HEK293 (cell line): ENCODE measurements around the gene EXOSC2.

Experiments
- TRIM28 ChIP-seq: IDR thresholded peaks from 2 replicates; pipeline ENCODE4 v1.6.1; 2011; ENCODE audit warnings: low read length, control low read depth, borderline replicate concordance
- TSHZ1 ChIP-seq: fragments of 450-650 bp; formaldehyde crosslinking; IDR thresholded peaks from 2 replicates; pipeline ENCODE4 v1.5.1; 2016; ENCODE audit warnings: missing biosample characterization, missing genetic modification characterization, borderline replicate concordance
- ZNF311 ChIP-seq: fragments of 450-650 bp; formaldehyde crosslinking; IDR thresholded peaks from 2 replicates; pipeline ENCODE4 v1.5.1; 2017; ENCODE audit warnings: missing biosample characterization, missing genetic modification characterization, borderline replicate concordance
- ZNF639 ChIP-seq: fragments of 450-650 bp; formaldehyde crosslinking; IDR thresholded peaks from 2 replicates; pipeline ENCODE4 v1.5.1; 2016; ENCODE audit warnings: missing biosample characterization, missing genetic modification characterization

- TF ChIP-seq TSHZ1 (tag by site-specific recombination) (no peak), ZNF311 (tag by site-specific recombination) (no peak), ZNF639 (tag by site-specific recombination) (no peak), TRIM28 (no peak)
Measured at GRCh38 chr9:130735566-130735965, 42.0 kb downstream of the EXOSC2 start.
